GM18499 (cell line): ENCODE data around the gene SMIM44.
A peak's percentile ranks its signal among the peaks of the same experiment; 100 is the strongest.

Experiments
- ATAC-seq: cut with Tn5 transposase; IDR thresholded peaks from one replicate; pipeline ENCODE4 v1.9.1; 2021; ENCODE audit warnings: moderate number of reproducible peaks; ENCODE audit not compliant: insufficient read depth, unreplicated experiment

SMIM44 gene

DNA sequence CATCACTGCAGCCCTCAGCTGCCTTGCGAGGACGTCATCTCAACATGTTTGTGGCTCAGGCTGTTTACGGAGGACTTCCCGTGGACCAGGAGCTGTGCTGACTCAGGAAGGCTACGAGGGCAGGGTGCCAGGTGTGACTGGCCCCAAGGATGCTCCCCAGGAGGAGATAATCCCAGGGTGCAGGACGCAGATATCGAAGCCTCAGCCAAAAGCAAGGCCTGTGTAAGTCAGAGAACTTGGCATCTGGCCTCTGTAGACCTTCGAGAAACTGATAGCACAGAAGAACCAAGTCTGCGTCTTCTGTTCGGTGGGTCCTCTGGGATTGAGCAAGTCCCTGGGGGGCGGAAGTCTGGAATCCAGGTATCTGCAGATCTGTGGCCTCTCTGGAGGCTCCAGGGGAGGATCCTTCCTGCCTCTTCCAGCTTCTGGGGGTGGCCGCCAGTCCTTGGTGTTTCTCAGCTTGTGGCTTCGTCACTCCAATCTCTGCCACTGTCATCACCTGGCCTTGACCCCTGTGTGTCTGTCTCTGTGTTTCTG lies 19.9 kb upstream of the SMIM44 start:
- no peak for ATAC-seq

GRCh38 chr19:3501780-3502179 lies 18.5 kb upstream of the SMIM44 start:
- no peak for ATAC-seq

- peak; percentile 76 for ATAC-seq
Measured at GRCh38 chr19:3500429-3501101, 17.3 kb upstream of the SMIM44 start, which contains the start of gene DOHH. DOHH (minus strand) TSS chr19:3500674; CDS start chr19:3496814, 3,860 bp downstream.

DNA sequence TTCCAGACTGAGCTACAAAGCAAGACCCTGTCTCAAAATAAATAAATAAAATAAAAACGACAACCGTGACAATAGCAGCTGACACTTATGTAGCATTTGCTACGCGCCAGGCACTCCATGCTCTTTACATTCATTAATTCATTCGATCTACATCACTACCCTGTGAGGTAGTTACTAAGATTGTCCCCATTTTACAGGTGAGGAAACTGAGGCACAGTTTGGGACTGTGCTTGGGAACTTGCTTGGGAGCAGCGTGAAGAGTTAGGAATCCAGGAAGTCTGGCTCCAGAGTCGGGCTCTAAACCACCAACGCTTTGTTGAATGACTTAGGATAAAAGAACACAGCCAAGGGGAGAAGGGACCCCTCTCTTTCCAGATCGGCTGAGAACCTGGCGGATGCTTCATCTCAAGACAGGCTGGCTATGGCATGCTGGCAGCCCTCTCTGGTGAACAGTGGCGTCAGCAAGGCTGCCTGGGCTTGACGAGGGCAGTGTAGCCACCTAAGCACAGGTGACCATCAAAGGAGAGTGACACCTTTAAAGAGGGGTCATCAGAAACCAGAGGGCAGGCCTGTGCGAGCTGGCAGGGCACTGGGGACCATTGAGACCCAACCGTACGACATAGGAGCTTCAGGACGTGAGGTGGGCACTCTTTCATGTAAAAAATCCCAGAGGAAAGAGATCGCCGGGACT lies 16.6 kb upstream of the SMIM44 start:
- ATAC-seq: no peak

DNA sequence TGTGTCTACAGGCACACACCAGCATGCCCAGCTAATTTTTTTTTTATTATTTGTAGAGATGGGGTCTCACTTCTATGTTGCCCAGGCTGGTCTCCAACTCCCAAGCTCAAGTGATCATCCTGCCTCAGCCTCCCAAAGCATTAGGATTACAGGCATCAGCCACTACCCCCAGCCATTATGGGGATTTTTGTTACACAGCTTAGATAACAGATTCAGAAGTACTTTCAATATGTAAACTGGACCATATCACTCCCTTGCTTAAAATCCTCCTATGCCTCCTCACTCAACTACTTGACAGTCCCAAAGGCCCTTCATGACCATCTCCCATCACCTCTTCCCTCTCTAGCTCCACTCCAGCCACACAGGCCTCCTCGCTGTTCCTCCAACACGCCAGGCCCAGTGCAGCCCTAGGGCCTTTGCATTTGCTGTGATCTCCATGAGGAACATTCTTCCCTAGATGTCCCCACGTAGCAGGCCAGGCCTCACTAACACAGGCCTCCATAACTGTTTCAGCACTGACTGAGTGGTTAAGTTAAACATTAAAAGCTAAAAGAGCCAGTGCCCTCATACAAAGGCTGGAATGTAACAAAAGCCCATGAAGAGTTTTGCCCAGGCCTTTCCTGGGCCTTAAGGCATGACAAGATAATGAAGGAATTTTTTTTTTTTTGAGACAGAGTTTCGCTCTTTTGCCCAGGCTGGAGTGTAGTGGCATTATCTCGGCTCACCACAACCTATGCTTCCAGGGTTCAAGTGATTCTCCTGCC lies 14.7 kb upstream of the SMIM44 start:
- no peak for ATAC-seq

GRCh38 chr19:3496392-3497273 lies 13.4 kb upstream of the SMIM44 start:
- ATAC-seq: no peak

DNA sequence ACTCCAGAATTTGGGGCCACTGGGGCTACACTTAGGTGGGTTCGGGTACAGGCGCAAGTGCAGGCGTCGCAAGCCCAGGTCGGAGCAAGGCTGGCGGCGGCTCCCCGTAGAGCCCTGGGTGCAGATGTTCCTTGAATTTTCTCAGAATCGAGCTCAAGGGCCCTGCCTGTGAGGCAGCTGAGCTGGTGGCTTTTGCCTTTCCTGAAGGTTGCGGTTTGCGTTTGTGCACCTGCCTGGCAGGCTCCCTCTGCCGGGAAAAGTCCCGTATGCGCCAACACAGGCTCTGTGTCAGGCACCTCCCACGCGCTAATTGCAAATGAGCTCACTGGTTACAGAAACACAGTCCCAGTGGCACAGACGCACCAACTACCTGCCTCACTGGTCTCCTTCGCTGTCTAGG lies 11.3 kb upstream of the SMIM44 start:
- ATAC-seq: no peak

GRCh38 chr19:3494051-3494450 lies 10.8 kb upstream of the SMIM44 start:
- no peak for ATAC-seq

DNA sequence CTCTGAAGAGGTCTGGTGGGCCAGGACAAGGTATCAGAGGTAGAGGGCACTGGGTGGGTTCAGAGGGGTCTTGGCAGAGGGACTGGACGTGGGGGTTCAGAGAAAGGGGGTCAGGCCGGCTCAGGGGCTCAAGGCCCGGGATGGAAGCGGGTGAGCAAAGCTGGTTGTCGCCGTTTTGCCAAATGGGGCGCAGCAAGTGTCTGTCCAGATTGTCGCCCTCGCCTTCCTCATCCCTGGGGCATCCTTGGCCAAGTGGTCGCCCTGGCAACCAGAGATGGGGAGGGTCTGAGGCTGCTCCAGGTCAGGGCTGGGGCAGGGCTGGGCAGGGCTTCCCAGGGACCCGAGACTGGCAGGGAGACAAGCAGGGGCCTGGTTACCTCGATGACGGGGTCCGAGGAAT lies 10.4 kb upstream of the SMIM44 start:
- ATAC-seq: no peak

GRCh38 chr19:3492919-3493318 lies 9.7 kb upstream of the SMIM44 start:
- no peak for ATAC-seq

DNA sequence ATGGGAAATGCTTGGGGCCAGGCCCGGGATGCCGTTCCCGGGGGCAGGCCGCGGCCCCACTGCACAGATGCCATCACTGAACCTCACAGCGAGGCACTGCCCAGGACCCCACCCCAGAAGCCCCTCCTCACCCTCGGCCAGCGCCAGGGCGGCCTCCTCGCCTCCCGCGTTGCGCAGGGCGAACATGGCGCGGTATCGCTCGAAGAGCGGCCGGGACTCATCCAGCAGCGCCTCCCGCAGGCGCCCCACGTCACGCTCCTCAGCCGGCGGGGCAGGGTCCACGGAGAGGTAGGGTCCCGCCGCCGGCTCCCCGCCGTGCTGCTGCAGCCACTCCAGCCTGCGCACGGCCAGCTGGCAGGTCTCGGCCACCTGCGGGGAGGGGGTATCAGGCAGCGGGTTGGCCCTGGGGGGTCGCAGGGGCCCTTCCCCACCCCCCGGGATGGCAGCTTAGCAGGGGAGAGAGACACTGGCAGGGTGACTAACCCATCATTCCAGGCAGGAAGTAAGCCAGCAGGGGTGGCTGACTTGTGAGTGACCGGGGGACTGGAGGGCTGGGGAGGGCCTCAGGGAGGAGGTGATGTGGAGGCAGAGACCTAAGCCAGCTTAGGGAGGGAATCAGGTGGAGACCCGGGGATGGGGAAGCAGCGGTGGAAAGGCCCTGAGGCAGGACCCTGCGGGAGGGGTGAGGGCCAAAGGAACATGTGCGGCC lies 9.0 kb upstream of the SMIM44 start:
- no peak for ATAC-seq

- ATAC-seq: no peak
Measured at GRCh38 chr19:3491396-3492119, 8.3 kb upstream of the SMIM44 start.

DNA sequence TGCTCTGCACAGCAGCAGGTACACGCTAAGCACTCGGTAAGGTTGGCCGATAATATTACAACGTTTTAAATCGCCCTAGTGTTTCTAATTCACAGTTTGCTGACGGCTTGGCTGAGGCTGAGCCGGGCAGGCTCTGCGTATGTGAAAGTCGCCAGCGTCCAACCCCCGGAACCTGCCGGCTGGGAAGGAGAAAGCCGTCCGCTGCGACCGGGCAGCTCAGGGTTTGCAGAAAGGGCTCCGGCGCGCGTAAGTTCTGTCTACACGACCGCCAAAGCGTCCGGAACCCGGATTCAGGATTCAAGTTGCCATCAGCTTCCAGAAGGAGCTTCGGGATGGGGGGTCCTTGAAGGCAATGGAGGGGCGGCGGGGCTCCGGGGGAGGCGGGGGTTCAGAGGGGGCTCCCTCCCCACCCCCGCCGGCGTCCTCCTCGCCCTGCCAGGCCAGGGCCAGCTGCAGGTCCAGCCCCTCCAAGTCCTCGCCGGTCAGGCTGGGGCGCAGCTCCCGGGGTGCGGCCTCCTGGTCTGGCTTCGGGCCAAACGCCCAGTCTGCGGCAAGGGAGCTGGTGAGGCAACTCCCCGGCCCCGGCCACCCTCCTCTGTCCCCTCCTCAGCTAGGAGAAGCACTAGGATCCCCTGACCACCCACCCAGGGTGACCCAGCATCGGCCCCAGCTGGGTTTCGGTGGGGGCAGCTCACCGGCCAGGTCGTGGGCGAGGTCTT lies 575 bp downstream of the SMIM44 start:
- ATAC-seq: no peak

DNA sequence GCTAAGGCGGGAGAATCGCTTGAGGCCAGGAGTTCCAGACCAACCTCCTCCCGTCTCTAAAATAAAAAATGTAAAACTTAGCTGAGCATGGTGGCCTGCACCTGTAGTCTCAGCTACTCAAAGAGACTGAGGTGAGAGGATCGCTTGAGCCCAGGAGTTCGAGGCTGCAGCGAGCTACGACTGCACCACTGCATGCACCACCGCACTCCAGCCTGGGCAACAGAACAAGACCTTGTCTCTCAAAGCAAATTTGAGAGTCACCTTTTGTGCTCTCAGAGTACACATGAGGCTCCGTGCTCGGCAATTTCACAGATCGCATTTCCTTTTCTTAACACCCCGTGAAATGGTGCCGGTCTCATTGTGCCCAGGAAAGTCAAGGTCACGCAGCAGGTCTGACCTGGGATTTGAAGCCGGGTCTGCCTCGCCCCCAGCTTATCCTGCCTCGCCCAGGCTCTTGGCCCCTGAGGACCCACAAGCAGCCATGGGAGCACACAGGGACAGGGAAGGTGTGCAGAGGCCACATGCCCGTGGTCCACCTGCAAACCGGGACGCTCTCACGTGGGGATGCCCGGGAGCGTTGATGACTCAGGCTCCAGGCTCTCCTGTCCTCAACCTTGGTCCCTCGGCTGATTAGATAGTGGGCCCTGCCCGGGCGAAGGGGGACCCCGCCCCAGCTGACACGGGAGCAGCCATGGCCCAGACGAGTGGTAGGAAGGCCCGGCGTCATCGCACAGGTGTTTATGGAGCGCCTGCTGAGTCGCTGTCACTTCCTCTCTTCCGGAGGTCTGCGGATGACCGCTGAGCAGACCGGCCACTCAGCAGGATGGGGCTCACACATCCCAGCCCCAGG lies 1.8 kb downstream of the SMIM44 start:
- ATAC-seq: no peak

- no peak for ATAC-seq
Measured at GRCh38 chr19:3480383-3481091, 2.7 kb downstream of the SMIM44 start, which contains the start of gene SMIM24. SMIM24 (minus strand) TSS chr19:3480525; CDS start chr19:3480463, 62 bp downstream.

DNA sequence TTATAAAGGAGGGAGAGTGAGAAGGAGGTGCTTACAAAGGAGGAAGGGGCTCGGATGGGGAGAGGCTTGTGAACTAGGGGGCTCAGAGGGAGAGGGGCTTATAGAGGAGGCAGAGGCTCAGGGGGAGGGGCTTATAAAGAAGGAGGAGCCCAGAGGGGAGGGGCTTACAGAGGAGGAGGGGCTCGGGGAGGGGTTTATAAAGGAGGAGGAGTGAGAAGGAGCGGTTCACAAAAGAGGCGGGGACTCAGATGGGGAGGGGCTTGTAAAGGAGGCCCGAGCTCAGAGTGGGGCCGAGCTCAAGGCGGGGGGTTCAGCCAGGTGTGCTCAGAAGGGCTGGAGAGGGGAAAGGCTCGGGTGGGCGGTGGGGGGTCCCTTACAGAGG lies 3.4 kb downstream of the SMIM44 start:
- ATAC-seq: no peak
